Measurements from ENCODE around the gene RBM12.
A peak's percentile ranks its signal among the peaks of the same experiment; 100 is the strongest.

Gene RBM12

DNA sequence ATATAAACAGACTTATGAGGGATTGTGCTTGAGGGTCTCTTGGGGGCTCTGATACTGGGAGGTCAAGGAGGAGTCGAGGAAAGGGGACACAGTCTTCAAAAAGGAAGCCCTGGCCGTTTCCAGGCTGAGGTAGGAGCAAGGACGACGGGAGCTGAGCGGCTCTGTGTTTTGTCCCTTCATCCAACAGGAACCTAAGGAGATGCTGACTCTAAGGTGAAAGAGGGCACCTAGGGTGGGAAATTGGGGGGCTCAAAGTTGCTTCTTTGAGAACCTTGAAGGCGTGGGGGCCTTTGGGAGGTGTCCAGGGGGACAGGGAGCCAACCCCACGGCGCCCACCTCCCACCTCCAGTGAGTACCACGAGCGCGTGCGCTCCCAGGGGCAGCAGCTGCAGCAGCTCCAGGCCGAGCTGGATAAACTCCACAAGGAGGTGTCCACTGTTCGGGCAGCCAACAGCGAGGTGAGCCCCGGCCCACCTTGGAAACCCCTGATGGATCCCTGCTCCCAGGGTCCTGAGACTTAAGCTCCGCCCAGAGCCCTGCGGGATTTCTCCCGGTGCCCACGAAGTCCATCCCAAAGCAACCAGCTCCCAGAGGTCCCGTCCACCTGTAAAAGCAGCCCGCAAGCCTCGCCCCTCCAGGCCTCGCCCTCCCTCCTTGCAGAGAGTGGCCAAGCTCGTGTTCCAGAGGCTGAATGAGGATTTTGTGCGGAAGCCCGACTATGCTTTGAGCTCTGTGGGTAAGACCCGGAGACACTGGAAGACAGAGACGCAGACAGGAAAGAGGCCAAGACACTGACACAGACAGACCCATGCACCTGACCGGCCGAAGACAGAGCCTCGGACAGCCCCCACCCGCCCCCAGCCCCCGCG is 46.2 kb downstream of the RBM12 start:
- DNase-seq (ENCODE audit: insufficient read length, low spot score) (no peak), FAIRE-seq (no peak)
- TF ChIP-seq, protein P1, sequence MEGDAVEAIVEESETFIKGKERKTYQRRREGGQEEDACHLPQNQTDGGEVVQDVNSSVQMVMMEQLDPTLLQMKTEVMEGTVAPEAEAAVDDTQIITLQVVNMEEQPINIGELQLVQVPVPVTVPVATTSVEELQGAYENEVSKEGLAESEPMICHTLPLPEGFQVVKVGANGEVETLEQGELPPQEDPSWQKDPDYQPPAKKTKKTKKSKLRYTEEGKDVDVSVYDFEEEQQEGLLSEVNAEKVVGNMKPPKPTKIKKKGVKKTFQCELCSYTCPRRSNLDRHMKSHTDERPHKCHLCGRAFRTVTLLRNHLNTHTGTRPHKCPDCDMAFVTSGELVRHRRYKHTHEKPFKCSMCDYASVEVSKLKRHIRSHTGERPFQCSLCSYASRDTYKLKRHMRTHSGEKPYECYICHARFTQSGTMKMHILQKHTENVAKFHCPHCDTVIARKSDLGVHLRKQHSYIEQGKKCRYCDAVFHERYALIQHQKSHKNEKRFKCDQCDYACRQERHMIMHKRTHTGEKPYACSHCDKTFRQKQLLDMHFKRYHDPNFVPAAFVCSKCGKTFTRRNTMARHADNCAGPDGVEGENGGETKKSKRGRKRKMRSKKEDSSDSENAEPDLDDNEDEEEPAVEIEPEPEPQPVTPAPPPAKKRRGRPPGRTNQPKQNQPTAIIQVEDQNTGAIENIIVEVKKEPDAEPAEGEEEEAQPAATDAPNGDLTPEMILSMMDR (IDR thresholded peaks at IDR 0.05; ENCODE audit: insufficient read depth, missing control alignments): no peak

DNA sequence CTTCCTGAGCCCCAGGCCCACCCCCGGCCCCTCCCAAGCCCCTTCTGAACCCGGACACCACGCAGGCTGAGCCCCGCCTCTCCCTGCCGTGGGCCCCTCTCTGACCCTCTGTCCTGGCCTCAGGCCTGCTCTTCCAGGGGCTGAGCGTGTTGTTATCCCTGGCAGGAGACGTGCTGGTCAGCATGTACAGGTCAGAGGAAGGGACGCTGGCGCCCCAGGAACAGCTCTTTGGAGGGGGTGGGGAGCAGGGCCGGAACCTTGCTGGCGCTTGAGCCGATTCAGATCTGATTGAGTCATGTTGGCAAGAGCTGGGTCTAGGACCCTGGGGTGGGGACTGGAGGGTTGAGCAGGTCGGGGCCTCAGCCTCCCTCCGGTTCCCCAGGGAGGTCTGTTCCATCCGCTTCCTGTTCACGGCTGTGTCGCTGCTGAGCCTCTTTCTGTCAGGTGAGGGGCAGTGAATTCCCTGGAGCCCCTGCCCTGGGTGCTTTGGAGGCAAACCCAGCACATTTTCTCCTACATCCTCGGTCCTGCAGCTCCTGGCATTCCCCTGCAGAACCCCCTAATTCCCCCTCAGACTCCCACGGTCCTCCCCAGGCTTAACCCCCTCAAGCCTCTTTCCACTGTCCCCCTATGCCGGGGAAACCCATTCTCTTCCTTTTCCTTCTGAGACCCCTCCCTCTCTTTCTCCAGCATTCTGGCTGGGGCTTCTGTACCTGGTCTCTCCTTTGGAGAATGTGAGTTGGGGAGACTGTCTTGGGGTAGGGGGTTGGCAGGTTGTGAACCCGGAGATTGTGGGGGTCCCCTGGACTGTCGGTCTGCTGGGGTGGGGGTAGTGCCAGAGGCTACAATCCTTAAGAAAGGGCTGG is 47.1 kb downstream of the RBM12 start:
- FAIRE-seq (no peak), DNase-seq (ENCODE audit: insufficient read length, low spot score) (no peak)
- TF ChIP-seq, protein P1 (IDR thresholded peaks at IDR 0.05; ENCODE audit: insufficient read depth, missing control alignments): no peak

DNA sequence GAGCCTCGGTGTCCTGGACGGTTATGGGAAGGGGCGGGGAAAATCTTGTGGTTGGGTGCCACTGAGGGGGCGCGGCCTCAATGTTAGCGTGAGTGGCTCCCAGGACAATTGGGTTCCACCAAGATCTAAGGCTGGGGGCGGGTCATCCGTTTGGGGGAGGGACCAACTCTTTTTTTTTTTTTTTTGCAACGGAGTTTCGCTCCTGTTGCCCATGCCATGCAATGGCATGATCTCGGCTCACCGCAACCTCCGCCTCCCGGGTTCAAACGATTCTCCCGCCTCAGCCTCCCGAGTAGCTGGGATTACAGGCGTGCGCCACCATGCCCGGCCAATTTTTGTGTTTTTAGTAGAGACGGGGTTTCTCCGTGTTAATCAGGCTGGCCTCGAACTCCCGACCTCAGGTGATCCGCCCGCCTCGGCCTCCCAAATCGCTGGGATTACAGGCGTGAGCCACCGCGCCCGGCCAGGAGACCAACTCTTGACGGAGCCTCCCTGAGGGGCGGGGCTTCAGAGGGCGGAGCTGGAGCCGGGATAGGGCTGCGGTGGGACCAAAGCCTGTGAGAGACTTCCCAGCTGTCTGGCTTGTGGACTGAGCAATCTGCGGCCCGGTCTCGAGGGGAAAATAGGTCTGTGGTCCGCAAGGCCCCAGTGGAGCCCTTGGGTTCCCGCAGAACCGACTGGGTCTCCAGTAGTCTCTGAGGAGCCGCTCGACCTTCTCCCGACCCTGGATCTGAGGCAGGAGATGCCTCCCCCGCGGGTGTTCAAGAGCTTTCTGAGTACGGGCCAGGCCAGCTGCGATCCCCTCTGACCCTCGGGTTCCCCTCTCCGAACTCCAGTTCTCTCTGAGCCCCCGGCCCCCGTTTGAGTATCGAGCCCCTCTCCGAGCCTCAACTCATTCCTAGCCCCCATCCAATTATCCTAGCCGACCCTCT is 48.0 kb downstream of the RBM12 start:
- DNase-seq (ENCODE audit: insufficient read length, low spot score) (no peak), FAIRE-seq (no peak)
- TF ChIP-seq, protein P1 (IDR thresholded peaks at IDR 0.05; ENCODE audit: insufficient read depth, missing control alignments): no peak

DNA sequence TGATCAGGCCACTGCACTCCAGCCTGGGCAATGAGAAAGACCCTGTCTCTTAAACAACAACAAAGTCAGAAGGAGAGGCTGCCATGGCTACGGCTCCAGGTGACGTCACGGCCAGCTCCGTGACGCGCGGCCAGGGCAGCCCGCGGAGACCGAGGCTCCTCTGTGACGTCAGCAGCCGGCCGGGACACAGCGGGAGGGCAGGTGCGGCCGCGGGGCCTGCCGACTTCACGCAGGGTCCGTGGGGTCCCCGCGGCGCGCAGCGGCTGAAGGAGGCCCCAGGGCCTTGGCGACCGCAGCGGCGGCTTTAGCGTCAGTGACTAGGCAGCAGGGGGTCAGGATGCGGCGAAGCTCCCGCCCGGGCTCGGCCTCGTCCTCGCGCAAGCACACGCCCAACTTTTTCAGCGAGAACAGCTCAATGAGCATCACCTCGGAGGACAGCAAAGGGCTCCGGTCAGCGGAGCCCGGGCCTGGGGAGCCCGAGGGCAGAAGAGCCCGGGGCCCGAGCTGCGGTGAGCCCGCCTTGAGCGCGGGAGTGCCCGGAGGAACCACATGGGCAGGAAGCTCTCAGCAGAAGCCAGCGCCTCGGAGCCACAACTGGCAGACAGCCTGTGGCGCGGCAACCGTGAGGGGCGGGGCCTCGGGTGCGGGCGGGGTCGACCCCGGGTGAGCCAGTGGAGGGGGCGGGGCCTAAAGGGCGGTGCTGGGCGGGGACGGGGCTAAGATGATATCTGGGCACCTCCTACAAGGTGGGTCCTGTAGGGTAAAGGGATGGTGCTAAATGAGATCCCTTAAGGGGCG is 48.8 kb downstream of the RBM12 start, which contains the start of gene SPAG4:
Gene SPAG4 (plus strand): TSS at position 163 of the 798 bp plus-strand sequence. CDS start 175 bp downstream, at position 338.
- TF ChIP-seq, protein P1 (IDR thresholded peaks at IDR 0.05; ENCODE audit: insufficient read depth, missing control alignments): no peak
- DNase-seq (ENCODE audit: insufficient read length, low spot score): peak; percentile 84
- FAIRE-seq: no peak

DNA sequence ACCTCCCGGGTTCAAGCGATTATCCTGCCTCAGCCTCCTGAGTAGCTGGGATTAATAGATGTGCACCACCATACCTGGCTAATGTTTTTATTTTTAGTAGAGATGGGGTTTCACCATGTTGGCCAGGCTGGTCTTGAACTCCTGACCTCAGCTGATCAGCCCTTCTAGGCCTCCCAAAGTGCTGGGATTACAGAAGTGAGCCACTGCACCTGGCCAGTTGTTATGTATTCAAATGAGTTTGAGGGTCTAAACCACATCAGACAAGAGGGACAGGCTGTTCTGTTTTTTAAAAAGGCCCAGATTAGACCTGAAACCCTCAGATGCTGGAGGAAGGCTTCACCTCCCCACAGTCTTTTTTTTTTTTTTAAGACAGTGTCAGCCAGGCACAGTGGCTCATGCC is 53.2 kb downstream of the RBM12 start:
- DNase-seq (ENCODE audit: insufficient read length, low spot score) (no peak), FAIRE-seq (no peak)
- TF ChIP-seq, protein P1 (IDR thresholded peaks at IDR 0.05; ENCODE audit: insufficient read depth, missing control alignments): no peak

Data from D721Med (cell line).